SK-N-SH (cell line): ENCODE measurements around the gene PITX1. TPM values are rescaled to one million over a fixed set of nuclear protein-coding genes. Genes with fewer than 3 reads are reported as not detected.

Experiments
- CTCF ChIA-PET: fragments of 300-600, 350-600 bp; formaldehyde crosslinking; extraction: SDS; loops from one replicate; lab custom pipeline; 2021; lab: Yijun Ruan, JAX
- POLR2A ChIA-PET: fragments of 350-600 bp; sonication (Branson Sonifier 250); formaldehyde crosslinking; extraction: SDS; loops from one replicate; lab custom pipeline; 2020; ENCODE audit warnings: antibody characterized with exemption, inconsistent platforms; lab: Yijun Ruan, JAX
- DNase-seq: peaks from one replicate; pipeline ENCODE4 v3.0.0; 2012
- H2AFZ ChIP-seq: fragments of 200-600 bp; sonication (generic); 2 replicates; pipeline ENCODE4 v1.8.1; 2016; ENCODE audit warnings: antibody characterized with exemption, mild to moderate bottlenecking, low read depth
- H3F3A ChIP-seq: fragments of 200-600 bp; sonication (generic); replicated peaks from 2 replicates; pipeline ENCODE3; 2016; ENCODE audit warnings: antibody characterized with exemption, mild to moderate bottlenecking; ENCODE audit not compliant: insufficient read depth
- H3K27ac ChIP-seq, 2 experiments: fragments of 200-500 bp in 1 of 2; fragments of 200-600 bp in 1 of 2; sonication (Bioruptor generic) in 1 of 2; sonication (generic), shearing (Covaris generic) in 1 of 2; 2 replicates each; pipeline versions ENCODE4 v1.5.1 to v1.6.1; 2014 to 2016; ENCODE audit warnings: low read depth in 2 of 2, inconsistent platforms in 1 of 2, low read length in 1 of 2, mild to moderate bottlenecking in 1 of 2, mixed read lengths in 1 of 2
- H3K27me3 ChIP-seq: fragments of 200-600 bp; sonication (generic), shearing (Covaris generic); 2 replicates; pipeline ENCODE4 v1.6.1; 2016; ENCODE audit warnings: mixed run types; ENCODE audit not compliant: insufficient read depth
- H3K36me3 ChIP-seq, 2 experiments: fragments of 200-500 bp in 1 of 2; fragments of 200-600 bp in 1 of 2; sonication (Bioruptor generic) in 1 of 2; sonication (generic) in 1 of 2; replicated peaks in 1 of 2; 2 replicates each; pipeline versions ENCODE3 to v1.5.1; 2014 to 2016; ENCODE audit warnings: low read length in 1 of 2, mild to moderate bottlenecking in 1 of 2; ENCODE audit not compliant: insufficient read depth in 2 of 2, control insufficient read depth in 1 of 2
- H3K4me1 ChIP-seq, 2 experiments: fragments of 200-500 bp in 1 of 2; fragments of 200-600 bp in 1 of 2; sonication (Bioruptor generic) in 1 of 2; sonication (generic), shearing (Covaris generic) in 1 of 2; 2 replicates each; pipeline versions ENCODE4 v1.5.1 to v1.6.1; 2014 to 2016; ENCODE audit warnings: low read depth in 1 of 2, low read length in 1 of 2, mixed run types in 1 of 2; ENCODE audit not compliant: insufficient read depth in 2 of 2, control insufficient read depth in 1 of 2
- H3K4me2 ChIP-seq: fragments of 200-600 bp; sonication (generic), shearing (Covaris generic); 2 replicates; pipeline ENCODE4 v1.6.1; 2017; ENCODE audit warnings: mixed run types
- H3K4me3 ChIP-seq, 2 experiments: fragments of 200-500 bp in 1 of 2; fragments of 200-600 bp in 1 of 2; sonication (Bioruptor generic) in 1 of 2; sonication (generic), shearing (Covaris generic) in 1 of 2; 2 replicates each; pipeline versions ENCODE4 v1.5.1 to v1.8.1; 2014 to 2016; ENCODE audit warnings: low read depth in 2 of 2, inconsistent platforms in 1 of 2, low read length in 1 of 2, mild to moderate bottlenecking in 1 of 2, mixed read lengths in 1 of 2, moderate library complexity in 1 of 2
- H3K79me2 ChIP-seq: fragments of 200-600 bp; sonication (generic); 2 replicates; pipeline ENCODE4 v1.8.1; 2017; ENCODE audit warnings: mild to moderate bottlenecking; ENCODE audit not compliant: insufficient read depth
- H3K9ac ChIP-seq: fragments of 200-600 bp; sonication (generic); 2 replicates; pipeline ENCODE4 v1.6.1; 2017; ENCODE audit warnings: mixed run types
- H3K9me2 ChIP-seq: fragments of 200-600 bp; sonication (generic); 2 replicates; pipeline ENCODE4 v1.6.1; 2017; ENCODE audit warnings: mixed run types
- H3K9me3 ChIP-seq: fragments of 200-600 bp; sonication (generic); 2 replicates; pipeline ENCODE4 v1.6.1; 2017; ENCODE audit warnings: mixed run types, mild to moderate bottlenecking, moderate library complexity
- H4K20me1 ChIP-seq: fragments of 200-600 bp; sonication (generic); 2 replicates; pipeline ENCODE4 v1.6.1; 2017; ENCODE audit warnings: mild to moderate bottlenecking, mixed run types; ENCODE audit not compliant: insufficient read depth
- EZH2phosphoT487 ChIP-seq: fragments of 200-600 bp; sonication (generic); IDR thresholded peaks from 2 replicates; pipeline ENCODE4 v1.6.1; 2017; ENCODE audit warnings: low read depth, mixed run types, mild to moderate bottlenecking, antibody characterized with exemption, moderate library complexity, borderline replicate concordance
- FOXJ3 ChIP-seq: sonication (generic); formaldehyde crosslinking; IDR thresholded peaks from 2 replicates; pipeline ENCODE4 v1.5.1; 2020; ENCODE audit warnings: mild to moderate bottlenecking, missing genetic modification reagents
- GABPA ChIP-seq: IDR thresholded peaks from 2 replicates; pipeline ENCODE4 v1.4.0; 2012; ENCODE audit warnings: low read depth, mild to moderate bottlenecking
- MAX ChIP-seq: IDR thresholded peaks from 2 replicates; pipeline ENCODE4 v1.4.0; 2012; ENCODE audit warnings: low read depth
- MEF2A ChIP-seq: IDR thresholded peaks from 2 replicates; pipeline ENCODE4 v1.4.0; 2012; ENCODE audit warnings: low read depth, borderline replicate concordance
- NFIC ChIP-seq: IDR thresholded peaks from 2 replicates; pipeline ENCODE4 v1.4.0; 2012; ENCODE audit warnings: borderline replicate concordance
- NRF1 ChIP-seq: IDR thresholded peaks from 2 replicates; pipeline ENCODE4 v1.6.1; 2012; ENCODE audit warnings: low read depth, mild to moderate bottlenecking, low read length
- PBX3 ChIP-seq: IDR thresholded peaks from 2 replicates; pipeline ENCODE4; 2012
- RAD21 ChIP-seq: IDR thresholded peaks from 2 replicates; pipeline ENCODE4 v1.6.1; 2012; ENCODE audit warnings: mild to moderate bottlenecking, low read length
- SMC3 ChIP-seq: IDR thresholded peaks from 2 replicates; pipeline ENCODE4 v1.6.1; 2012; ENCODE audit warnings: low read depth, low read length, improper control_type of control experiment
- TAF1 ChIP-seq: IDR thresholded peaks from 2 replicates; pipeline ENCODE4 v1.6.1; 2012; ENCODE audit warnings: low read depth, mild to moderate bottlenecking, low read length, moderate library complexity, borderline replicate concordance
- TCF12 ChIP-seq: IDR thresholded peaks from 2 replicates; pipeline ENCODE4 v1.4.0; 2012
- TEAD4 ChIP-seq: IDR thresholded peaks from 2 replicates; pipeline ENCODE4 v1.4.0; 2012; ENCODE audit warnings: mild to moderate bottlenecking, borderline replicate concordance; ENCODE audit not compliant: insufficient read depth
- ZBTB33 ChIP-seq: IDR thresholded peaks from 2 replicates; pipeline ENCODE4 v1.4.0; 2012; ENCODE audit warnings: low read depth, borderline replicate concordance
- WGBS: methylation state at CpG from one replicate; pipeline ENCODE4 v1.1.6; 2017; ENCODE audit warnings: low lambda C conversion rate; 5-methylcytosine and 5-hydroxymethylcytosine counted together
- polyA plus RNA-seq, 3 experiments: library from polyadenylated mRNA; depleted of rRNA; stranded (reverse); fragments of >200 nt; gene quantifications; 2 replicates each; pipeline ENCODE4 v1.2.3, GENCODE V29; 2012

Gene PITX1
- polyA plus RNA-seq, 1 of the 3 experiments (the other 2 are of a cell fraction): not detected

- 82% methylated on average over 15 of the region's 15 CpGs for WGBS
- no peak for DNase-seq
- H3K27me3 ChIP-seq: peaks cover 53% of the 10 kb centered on the region
Observed at GRCh38 chr5:135025730-135026644, 8.0 kb downstream of the PITX1 start.

GRCh38 chr5:135024956-135025729 is 8.9 kb downstream of the PITX1 start:
- H3K4me3 ChIP-seq: no peak overlapping the region
- TF ChIP-seq FOXJ3 (CRISPR knock-in tag) (no peak), ZBTB33 (no peak), NFIC (no peak), EZH2phosphoT487 (no peak), MAX (no peak), SMC3 (no peak), TCF12 (no peak), MEF2A (no peak), TEAD4 (no peak), NRF1 (no peak), RAD21 (no peak), TAF1 (no peak)
- H4K20me1 ChIP-seq: no peaks in the 10 kb centered on the region
- no peaks in the 10 kb centered on the region for H3K36me3 ChIP-seq
- H3K9ac ChIP-seq: no peak overlapping the region
- H3F3A ChIP-seq: no peaks in the 10 kb centered on the region
- no peaks in the 10 kb centered on the region for H3K9me2 ChIP-seq
- DNase-seq: no peak
- H3K27me3 ChIP-seq: peaks cover 45% of the 10 kb centered on the region
- ChIA-PET CTCF (interaction anchor here (0.7 to 1.4 kb wide), 5 partner anchors 9 to 723 kb away, joined by 3 to 6 read pairs (median 3); partner anchors contain the start of gene PCBD2), POLR2A (no interaction called here)
- WGBS: 81% methylated on average over 11 of the region's 11 CpGs
- H3K79me2 ChIP-seq: no peaks in the 10 kb centered on the region
- no peaks in the 10 kb centered on the region; a peak in 1 of 4 replicates for H3K4me1 ChIP-seq
- H3K4me2 ChIP-seq: no peak overlapping the region
- H3K9me3 ChIP-seq: no peaks in the 10 kb centered on the region
- no peak overlapping the region for H2AFZ ChIP-seq
- no peak overlapping the region for H3K27ac ChIP-seq

More at GRCh38 chr5:135025730-135026644, 8.0 kb downstream of the PITX1 start:
- no peaks in the 10 kb centered on the region for H3K36me3 ChIP-seq
- no peak overlapping the region for H3K9ac ChIP-seq
- CTCF ChIA-PET: interaction anchor here (0.7 to 1.0 kb wide), 4 partner anchors 14 to 1288 kb away, joined by 3 to 4 read pairs (median 4); partner anchors contain the start of gene PCBD2
- no peak for TF ChIP-seq PBX3
- TF ChIP-seq MEF2A: no peak
- TF ChIP-seq GABPA: no peak
- H3F3A ChIP-seq: no peaks in the 10 kb centered on the region
- H3K79me2 ChIP-seq: no peaks in the 10 kb centered on the region
- no peaks in the 10 kb centered on the region for H3K9me2 ChIP-seq
- no peaks in the 10 kb centered on the region for H3K9me3 ChIP-seq
- POLR2A ChIA-PET: no interaction called here
- H2AFZ ChIP-seq: no peak overlapping the region
- no peak overlapping the region for H3K4me3 ChIP-seq
- H4K20me1 ChIP-seq: no peaks in the 10 kb centered on the region
- H3K4me1 ChIP-seq: peaks cover 0 to 1% of the 10 kb centered on the region in 2 experiments; a peak in 1 of 4 replicates
- H3K27ac ChIP-seq: no peak overlapping the region
- no peak overlapping the region for H3K4me2 ChIP-seq
